ENCODE data around the gene PSMD13. TPM values are rescaled to one million over a fixed set of nuclear protein-coding genes. Genes with fewer than 3 reads are reported as not detected.

Gene PSMD13
- total RNA-seq, 1 donor from 2014 or later = 100 TPM

GRCh38 chr11:297051-297585 lies 60.3 kb downstream of the PSMD13 start:
- DNase-seq (ENCODE audit: low spot score) = peak; percentile 86

- DNase-seq (ENCODE audit: low spot score) = peak; percentile 74
These were observed 61.0 kb downstream of the PSMD13 start for GRCh38 chr11:297586-298405.

- DNase-seq (ENCODE audit: low spot score) = peak; percentile 84
These were observed 61.8 kb downstream of the PSMD13 start for GRCh38 chr11:298406-299065.

- DNase-seq (ENCODE audit: low spot score) = no peak
These were observed 62.5 kb downstream of the PSMD13 start, which contains the start of gene IFITM5 for GRCh38 chr11:299081-299891. Gene IFITM5 (minus strand): TSS chr11:299526. CDS start chr11:299490, 36 bp downstream.

GRCh38 chr11:299951-300735 lies 63.4 kb downstream of the PSMD13 start:
- DNase-seq (ENCODE audit: low spot score) = no peak

Other genes starting within 250 kb of the PSMD13 start
- gene SCGB1C1, start 43.9 kb upstream of the PSMD13 start, total RNA-seq = not detected
- 53.4 TPM for gene BET1L, start 29.6 kb upstream of the PSMD13 start, total RNA-seq
- 107 TPM for gene RIC8A, start 29.3 kb upstream of the PSMD13 start, total RNA-seq
- 14.1 TPM for gene SIRT3, start 634 bp upstream of the PSMD13 start, total RNA-seq
- gene NLRP6, start 41.4 kb downstream of the PSMD13 start, total RNA-seq = 1.8 TPM
- 25.2 TPM for gene PGGHG, start 52.1 kb downstream of the PSMD13 start, total RNA-seq
- not detected for gene IFITM5, start 62.5 kb downstream of the PSMD13 start, total RNA-seq
- 657 TPM for gene IFITM2, start 70.8 kb downstream of the PSMD13 start, total RNA-seq
- 232 TPM for gene IFITM1, start 77.1 kb downstream of the PSMD13 start, total RNA-seq
- 964 TPM for gene IFITM3, start 83.9 kb downstream of the PSMD13 start, total RNA-seq
- not detected for gene B4GALNT4, start 132.5 kb downstream of the PSMD13 start, total RNA-seq
- gene PKP3, start 157.2 kb downstream of the PSMD13 start, total RNA-seq = 1.2 TPM
- 25.3 TPM for gene SIGIRR, start 178.0 kb downstream of the PSMD13 start, total RNA-seq
- gene ANO9, start 205.0 kb downstream of the PSMD13 start, total RNA-seq = 1.2 TPM
- gene PTDSS2, start 213.3 kb downstream of the PSMD13 start, total RNA-seq = 26.9 TPM

Data from mesenteric fat pad (tissue), 1 donor.